ENCODE measurements around the gene PALM. TPM values are rescaled to one million over a fixed set of nuclear protein-coding genes. Genes with fewer than 3 reads are reported as not detected.

The PALM gene, protein sequence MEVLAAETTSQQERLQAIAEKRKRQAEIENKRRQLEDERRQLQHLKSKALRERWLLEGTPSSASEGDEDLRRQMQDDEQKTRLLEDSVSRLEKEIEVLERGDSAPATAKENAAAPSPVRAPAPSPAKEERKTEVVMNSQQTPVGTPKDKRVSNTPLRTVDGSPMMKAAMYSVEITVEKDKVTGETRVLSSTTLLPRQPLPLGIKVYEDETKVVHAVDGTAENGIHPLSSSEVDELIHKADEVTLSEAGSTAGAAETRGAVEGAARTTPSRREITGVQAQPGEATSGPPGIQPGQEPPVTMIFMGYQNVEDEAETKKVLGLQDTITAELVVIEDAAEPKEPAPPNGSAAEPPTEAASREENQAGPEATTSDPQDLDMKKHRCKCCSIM
- total RNA-seq = 100 to 1,000 TPM in 1 of 4 donors, 10 to 100 TPM in 3; 21.5 to 111 (median 53.0) TPM

DNA sequence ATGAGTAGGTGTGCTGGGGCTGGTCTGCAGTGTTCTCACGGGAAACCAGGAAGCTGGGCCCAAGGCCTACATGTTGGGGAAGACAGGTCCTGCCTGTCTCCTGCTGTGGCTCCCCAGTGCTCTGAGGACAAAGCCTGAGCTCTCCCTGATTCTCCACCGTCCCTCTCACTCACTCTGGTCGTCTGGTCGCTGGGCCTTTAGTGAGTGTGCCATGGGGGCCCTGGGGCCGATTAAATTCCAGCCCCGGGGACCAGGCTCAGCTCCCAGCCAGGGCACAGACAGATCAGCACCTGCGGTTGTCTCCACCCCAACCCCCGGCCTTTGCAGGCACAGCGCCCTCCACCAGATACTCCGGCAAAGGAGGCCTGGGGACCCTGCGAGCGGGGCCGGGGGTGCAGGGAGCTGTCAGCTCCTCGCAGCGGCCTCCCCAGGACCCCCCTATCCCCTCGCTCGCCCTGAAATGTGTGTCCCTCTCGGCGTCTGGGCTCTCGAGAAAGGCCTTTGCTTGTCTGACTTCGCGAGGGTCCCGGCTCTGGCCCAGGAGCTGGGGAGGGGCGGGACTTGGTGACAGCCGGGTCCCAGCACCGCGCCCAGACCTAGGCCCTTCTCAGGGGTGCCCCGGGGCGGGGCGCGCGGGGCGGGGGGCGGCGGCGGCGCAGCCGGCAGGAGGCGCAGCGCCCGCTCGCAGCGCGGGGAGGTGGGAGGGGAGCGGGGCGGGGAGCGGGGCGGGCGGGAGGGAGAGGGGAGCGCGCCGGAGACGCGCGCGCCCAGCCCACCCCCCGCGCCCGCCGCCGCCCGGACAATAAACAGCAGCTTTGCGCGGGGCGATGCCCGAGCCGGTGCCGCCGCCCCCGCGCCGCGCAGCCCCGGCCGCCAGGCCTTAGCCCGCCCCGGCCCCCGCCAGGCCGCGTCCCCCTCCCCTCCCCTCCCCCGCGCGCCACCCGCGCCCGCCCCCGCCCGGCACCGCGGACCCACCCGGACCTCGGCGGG is at the start of gene PALM:
Gene PALM (plus strand): TSS at position 782 of the 990 bp plus-strand sequence. CDS start 212 bp downstream, outside the sequence.
- no peak for TF ChIP-seq EP300 (IDR thresholded peaks at IDR 0.05)
- TF ChIP-seq, protein P1, sequence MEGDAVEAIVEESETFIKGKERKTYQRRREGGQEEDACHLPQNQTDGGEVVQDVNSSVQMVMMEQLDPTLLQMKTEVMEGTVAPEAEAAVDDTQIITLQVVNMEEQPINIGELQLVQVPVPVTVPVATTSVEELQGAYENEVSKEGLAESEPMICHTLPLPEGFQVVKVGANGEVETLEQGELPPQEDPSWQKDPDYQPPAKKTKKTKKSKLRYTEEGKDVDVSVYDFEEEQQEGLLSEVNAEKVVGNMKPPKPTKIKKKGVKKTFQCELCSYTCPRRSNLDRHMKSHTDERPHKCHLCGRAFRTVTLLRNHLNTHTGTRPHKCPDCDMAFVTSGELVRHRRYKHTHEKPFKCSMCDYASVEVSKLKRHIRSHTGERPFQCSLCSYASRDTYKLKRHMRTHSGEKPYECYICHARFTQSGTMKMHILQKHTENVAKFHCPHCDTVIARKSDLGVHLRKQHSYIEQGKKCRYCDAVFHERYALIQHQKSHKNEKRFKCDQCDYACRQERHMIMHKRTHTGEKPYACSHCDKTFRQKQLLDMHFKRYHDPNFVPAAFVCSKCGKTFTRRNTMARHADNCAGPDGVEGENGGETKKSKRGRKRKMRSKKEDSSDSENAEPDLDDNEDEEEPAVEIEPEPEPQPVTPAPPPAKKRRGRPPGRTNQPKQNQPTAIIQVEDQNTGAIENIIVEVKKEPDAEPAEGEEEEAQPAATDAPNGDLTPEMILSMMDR (IDR thresholded peaks at IDR 0.05) = peak in 1 of 4 experiments; percentile 38
- Histone ChIP-seq H3K9me3 (no peaks in the 10 kb centered on the region), H3K36me3 (no peaks in the 10 kb centered on the region), H3K4me1 (peaks cover 0 to 54% (median 12%) of the 10 kb centered on the region in 3 donors), H3K27ac (peak within 1 kb of the TSS; percentile 16 to 93 (median 86)), H3K4me3 (peak within 1 kb of the TSS; percentile 73 to 82), H3K27me3 (peaks cover 23% of the 10 kb centered on the region)
- WGBS, 2 donors (ENCODE audit: low coverage in 1 of 2) = 57% methylated on average over 1 of the region's 93 CpGs; no CpG with 5 or more reads in 1 of the 2 donors
- peak; percentile 59 for ATAC-seq

DNA sequence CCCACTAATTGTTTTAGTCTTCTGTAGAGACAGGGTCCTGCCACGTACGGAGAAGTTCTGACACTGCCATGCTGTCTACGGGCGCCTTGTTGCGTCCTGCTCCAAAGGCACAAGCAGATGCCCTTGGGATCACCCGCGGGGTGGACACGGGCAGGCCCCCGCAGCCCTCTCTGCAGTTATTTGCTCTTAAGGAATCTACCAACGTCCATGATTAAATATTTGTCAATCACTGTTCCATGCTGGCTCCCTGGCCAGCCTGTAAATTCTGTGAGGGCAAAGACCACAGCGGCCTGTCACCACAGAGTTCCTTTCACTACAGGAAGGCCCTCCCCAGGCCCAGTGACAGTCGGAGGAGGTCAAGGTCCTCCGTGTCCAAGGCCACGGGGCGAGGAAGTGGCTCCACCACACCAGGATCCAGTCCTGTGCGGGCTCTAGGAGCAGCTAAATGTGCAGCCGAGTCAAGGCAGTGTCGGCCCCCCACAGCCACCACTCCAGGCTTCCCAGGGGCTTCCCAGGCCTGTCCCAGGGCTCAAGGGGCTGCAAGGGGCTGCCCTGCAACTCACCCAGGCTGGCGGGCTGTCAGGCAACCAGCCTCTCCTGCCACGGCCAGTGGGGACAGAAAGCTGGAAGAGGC is 47.8 kb upstream of the PALM start:
- H3K36me3 ChIP-seq = peaks cover 0 to 17% of the 10 kb centered on the region in 2 donors
- peak overlapping the region in 3 of 4 donors; percentile 85 to 96 (median 96) for H3K27ac ChIP-seq
- WGBS, 2 donors (ENCODE audit: low coverage in 1 of 2) = 10 to 18% methylated on average over 2 to 4 of the region's 20 CpGs
- H3K4me3 ChIP-seq = peak overlapping the region in 1 of 2 donors; percentile 88
- H3K27me3 ChIP-seq = no peaks in the 10 kb centered on the region
- no peak for TF ChIP-seq POLR2A (IDR thresholded peaks at IDR 0.05)
- no peak for TF ChIP-seq POLR2AphosphoS5 (IDR thresholded peaks at IDR 0.05)
- TF ChIP-seq, protein P1 (IDR thresholded peaks at IDR 0.05) = no peak
- TF ChIP-seq EP300 (IDR thresholded peaks at IDR 0.05) = no peak
- peaks cover 0 to 87% (median 57%) of the 10 kb centered on the region in 3 donors for H3K4me1 ChIP-seq
- no peak for ATAC-seq
- H3K9me3 ChIP-seq = no peaks in the 10 kb centered on the region

DNA sequence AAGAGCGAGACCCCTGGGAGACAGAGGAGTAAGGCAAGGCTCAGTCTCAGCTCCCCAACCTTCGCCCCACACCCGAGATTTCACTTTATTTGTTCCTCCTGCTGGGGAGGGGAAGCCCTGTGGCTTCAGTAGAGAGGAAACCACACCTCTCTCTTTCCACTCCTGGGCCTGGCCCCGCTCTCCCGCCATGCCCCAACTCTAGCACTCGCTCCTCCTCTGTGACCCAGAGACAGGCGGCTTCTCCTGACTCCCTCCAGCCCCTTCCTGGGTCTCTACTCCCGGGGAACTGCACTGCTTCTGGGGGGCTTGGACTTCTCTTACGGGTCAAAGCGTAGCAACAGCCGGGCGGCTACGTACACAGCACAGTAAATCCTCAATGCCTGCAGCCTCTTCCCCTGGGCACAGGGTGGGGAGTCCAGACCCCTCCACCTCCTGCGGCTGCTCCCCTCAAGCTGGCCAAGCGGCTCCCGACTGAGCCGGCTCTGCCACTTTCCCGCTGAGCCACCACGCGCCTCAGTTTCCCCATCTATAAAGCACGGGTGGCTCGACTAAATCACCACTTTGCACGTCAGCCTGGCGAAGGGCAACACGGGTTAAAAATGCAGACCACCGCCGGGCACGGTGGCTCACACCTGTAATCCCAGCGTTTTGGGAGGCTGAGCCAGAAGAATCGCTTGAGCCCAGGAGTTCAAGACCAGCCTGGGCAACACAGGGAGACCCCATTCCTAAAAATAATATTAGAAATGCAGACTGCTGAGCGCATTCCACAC is 47.1 kb upstream of the PALM start:
- ATAC-seq = no peak
- Histone ChIP-seq H3K27ac (peak overlapping the region in 3 of 4 donors; percentile 85 to 96 (median 96)), H3K9me3 (no peaks in the 10 kb centered on the region), H3K4me3 (peak overlapping the region; percentile 79 to 88), H3K4me1 (peaks cover 0 to 80% (median 56%) of the 10 kb centered on the region in 3 donors), H3K36me3 (peaks cover 0 to 15% of the 10 kb centered on the region in 2 donors), H3K27me3 (no peaks in the 10 kb centered on the region)
- no peak for TF ChIP-seq POLR2AphosphoS5 (IDR thresholded peaks at IDR 0.05)
- no peak for TF ChIP-seq POLR2A (IDR thresholded peaks at IDR 0.05)
- TF ChIP-seq EP300 (IDR thresholded peaks at IDR 0.05) = no peak
- TF ChIP-seq, protein P1 (IDR thresholded peaks at IDR 0.05) = no peak
- WGBS, 2 donors (ENCODE audit: low coverage in 1 of 2) = 13 to 21% methylated on average over 4 to 9 of the region's 31 CpGs
